ENCODE data around the gene PRKG1.
"Not testable (repeated sequence)": the region's sequence is repeated elsewhere in the genome, so short reads cannot be mapped to it uniquely, and the experiment has no call there.

PRKG1 gene

DNA sequence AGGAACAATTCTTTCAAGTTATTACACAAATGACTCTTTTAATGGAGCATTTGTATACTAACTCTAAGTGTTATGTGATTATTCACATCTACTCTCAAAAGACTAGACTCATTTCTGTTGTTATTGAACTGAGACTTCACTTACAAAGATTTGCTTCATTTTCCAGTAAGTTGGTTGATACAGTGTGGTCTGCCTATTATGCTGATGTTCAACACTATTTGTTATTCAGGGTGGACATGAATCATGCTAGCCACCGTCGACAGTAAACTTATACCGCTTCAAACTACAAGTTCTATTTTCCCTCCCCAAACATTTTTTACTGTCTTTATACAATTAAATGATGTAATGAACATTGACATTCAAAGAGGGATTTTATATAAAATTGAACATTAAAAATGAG is 84.5 kb downstream of the PRKG1 start:
- Histone ChIP-seq H3K4me1 (ENCODE audit: control insufficient read depth, insufficient read depth, low read length) (peaks cover 5% of the 10 kb centered on the region), H3K9ac (ENCODE audit: low read depth, low read length) (no peak overlapping the region)

DNA sequence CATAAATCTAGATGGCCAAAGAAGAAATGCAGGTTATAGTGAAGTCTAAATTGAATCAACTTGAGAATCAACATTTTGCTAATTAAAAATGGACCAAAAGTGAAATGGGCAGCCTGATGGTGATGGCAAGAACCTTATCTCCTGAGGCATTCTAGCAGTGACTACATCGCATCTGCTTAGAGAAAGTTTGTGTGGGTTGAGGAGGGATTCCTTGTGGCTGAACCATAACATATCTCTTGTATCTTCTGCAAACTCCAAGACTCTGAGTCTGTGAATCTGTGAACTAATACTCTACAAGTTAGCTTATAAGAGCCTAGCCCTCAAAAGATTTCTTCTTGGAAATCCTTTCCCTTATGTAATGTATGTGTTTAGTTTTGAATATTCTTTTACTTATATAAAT is 85.6 kb downstream of the PRKG1 start:
- Histone ChIP-seq H3K27me3 (ENCODE audit: control insufficient read depth, insufficient read depth, low read length) (no peaks in the 10 kb centered on the region), H3K9me3 (replicated peaks; ENCODE audit: low read length) (no peaks in the 10 kb centered on the region), H3K4me3 (ENCODE audit: low read length) (no peak overlapping the region), H3K4me1 (ENCODE audit: control insufficient read depth, insufficient read depth, low read length) (peaks cover 5% of the 10 kb centered on the region), H3K4me2 (ENCODE audit: low read length) (no peak overlapping the region), H3K36me3 (ENCODE audit: insufficient read depth, low read length) (no peaks in the 10 kb centered on the region), H3K9ac (ENCODE audit: low read depth, low read length) (no peak overlapping the region)

More for the DNA sequence above, 84.5 kb downstream of the PRKG1 start:
- Histone ChIP-seq H3K9me3 (replicated peaks; ENCODE audit: low read length) (no peaks in the 10 kb centered on the region), H3K36me3 (ENCODE audit: insufficient read depth, low read length) (no peaks in the 10 kb centered on the region), H3K27me3 (ENCODE audit: control insufficient read depth, insufficient read depth, low read length) (no peaks in the 10 kb centered on the region), H3K4me3 (ENCODE audit: low read length) (no peak overlapping the region), H3K4me2 (ENCODE audit: low read length) (no peak overlapping the region)

DNA sequence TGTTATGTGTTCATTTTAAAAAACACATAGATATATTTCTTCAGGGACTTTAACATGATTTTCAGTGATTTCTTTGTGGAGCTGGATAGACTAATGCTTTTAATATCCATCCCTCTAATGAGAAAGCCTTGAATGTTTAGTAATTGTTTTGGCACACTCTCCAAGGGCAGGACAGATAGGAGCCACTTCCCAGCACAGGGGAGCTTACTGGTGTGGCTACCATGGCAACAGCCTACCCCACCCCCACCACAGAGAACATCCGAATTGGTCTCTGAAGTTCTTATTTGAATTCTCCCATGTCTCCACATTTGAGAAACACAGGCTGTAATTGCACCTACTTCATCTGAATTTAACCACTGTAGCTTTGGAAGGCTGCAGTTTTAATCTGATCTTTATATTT is 87.7 kb downstream of the PRKG1 start:
- no peak overlapping the region for H3K4me2 ChIP-seq (ENCODE audit: low read length)
- no peaks in the 10 kb centered on the region for H3K27me3 ChIP-seq (ENCODE audit: control insufficient read depth, insufficient read depth, low read length)
- H3K4me1 ChIP-seq (ENCODE audit: control insufficient read depth, insufficient read depth, low read length): peaks cover 1% of the 10 kb centered on the region
- no peaks in the 10 kb centered on the region for H3K36me3 ChIP-seq (ENCODE audit: insufficient read depth, low read length)
- H3K4me3 ChIP-seq (ENCODE audit: low read length): no peak overlapping the region
- H3K9me3 ChIP-seq (replicated peaks; ENCODE audit: low read length): no peaks in the 10 kb centered on the region
- H3K9ac ChIP-seq (ENCODE audit: low read depth, low read length): no peak overlapping the region

DNA sequence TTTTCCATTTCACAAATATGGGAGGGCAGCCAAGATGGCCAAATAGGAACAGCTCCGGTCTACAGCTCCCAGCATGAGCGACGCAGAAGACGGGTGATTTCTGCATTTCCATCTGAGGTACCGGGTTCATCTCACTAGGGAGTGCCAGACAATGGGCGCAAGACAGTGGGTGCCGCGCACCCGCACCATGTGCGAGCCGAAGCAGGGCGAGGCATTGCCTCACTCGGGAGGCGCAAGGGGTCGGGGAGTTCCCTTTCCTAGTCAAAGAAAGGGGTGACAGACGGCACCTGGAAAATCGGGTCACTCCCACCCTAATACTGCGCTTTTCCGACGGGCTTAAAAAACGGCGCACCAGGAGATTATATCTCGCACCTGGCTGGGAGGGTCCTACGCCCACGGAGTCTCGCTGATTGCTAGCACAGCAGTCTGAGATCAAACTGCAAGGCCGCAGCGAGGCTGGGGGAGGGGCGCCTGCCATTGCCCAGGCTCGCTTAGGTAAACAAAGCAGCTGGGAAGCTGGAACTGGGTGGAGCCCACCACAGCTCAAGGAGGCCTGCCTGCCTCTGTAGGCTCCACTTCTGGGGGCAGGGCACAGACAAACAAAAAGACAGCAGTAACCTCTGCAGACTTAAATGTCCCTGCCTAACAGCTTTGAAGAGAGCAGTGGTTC is 89.2 kb downstream of the PRKG1 start:
- not testable (repeated sequence) for H3K9ac ChIP-seq (ENCODE audit: low read depth, low read length); H3K27me3 ChIP-seq (ENCODE audit: control insufficient read depth, insufficient read depth, low read length); H3K4me2 ChIP-seq (ENCODE audit: low read length); H3K4me1 ChIP-seq (ENCODE audit: control insufficient read depth, insufficient read depth, low read length); H3K36me3 ChIP-seq (ENCODE audit: insufficient read depth, low read length); H3K4me3 ChIP-seq (ENCODE audit: low read length); H3K9me3 ChIP-seq (replicated peaks; ENCODE audit: low read length)

DNA sequence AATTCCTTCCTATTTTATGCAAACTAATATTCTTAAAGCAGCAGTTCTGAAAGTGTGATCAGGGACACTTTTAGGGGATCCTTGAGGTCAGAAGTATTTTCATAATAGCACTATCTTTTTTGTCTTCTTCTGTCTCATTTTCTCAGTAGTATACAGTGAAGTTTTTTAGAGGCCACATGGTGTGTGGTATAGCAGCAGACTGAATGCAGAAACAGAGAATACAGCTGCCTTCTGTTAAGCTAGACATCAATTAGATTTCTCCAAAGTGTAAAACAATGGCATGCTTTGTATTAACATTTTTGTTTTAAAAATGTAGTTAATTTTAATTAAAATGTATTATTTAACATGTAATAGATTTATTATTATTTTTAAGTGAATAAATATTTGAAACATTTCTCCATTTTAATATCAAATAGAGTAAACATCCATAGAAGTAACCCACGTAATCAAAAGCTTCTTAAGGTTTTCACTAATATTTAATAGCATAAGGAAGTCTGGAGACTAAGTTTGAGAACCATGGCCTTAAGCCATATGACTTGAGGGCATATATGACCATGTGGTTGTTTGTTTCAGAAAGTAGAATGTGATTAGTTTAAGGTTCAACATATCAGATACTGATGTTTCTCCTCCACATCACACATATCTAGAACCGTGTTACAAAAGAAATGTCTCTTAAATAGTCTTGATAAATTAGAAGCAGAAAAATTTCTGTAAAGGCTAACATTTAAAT is 94.0 kb downstream of the PRKG1 start:
- peaks cover 20% of the 10 kb centered on the region for H3K4me1 ChIP-seq (ENCODE audit: control insufficient read depth, insufficient read depth, low read length)
- no peak overlapping the region for H3K4me3 ChIP-seq (ENCODE audit: low read length)
- H3K9me3 ChIP-seq (replicated peaks; ENCODE audit: low read length): no peaks in the 10 kb centered on the region
- H3K4me2 ChIP-seq (ENCODE audit: low read length): no peak overlapping the region
- no peaks in the 10 kb centered on the region for H3K36me3 ChIP-seq (ENCODE audit: insufficient read depth, low read length)
- H3K9ac ChIP-seq (ENCODE audit: low read depth, low read length): no peak overlapping the region
- no peaks in the 10 kb centered on the region for H3K27me3 ChIP-seq (ENCODE audit: control insufficient read depth, insufficient read depth, low read length)

DNA sequence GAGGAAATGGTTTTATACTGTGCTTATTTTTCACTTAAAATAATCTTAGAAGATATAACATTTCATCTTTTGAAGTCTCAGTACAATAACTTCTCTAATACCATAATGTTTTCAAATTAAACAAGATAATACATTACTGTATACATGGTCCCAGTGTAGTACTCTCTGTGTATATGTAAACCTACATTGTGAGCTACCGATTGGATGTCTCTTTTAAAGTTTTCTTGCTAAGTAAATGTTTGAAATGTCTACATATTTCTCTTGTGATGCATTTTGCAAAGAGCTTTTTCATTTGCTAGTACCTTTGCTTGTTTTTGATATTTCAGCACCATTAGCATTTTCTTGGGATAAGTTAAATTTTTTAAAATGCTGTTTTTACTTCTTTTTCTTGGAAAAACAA is 94.8 kb downstream of the PRKG1 start:
- Histone ChIP-seq H3K4me3 (ENCODE audit: low read length) (no peak overlapping the region), H3K4me1 (ENCODE audit: control insufficient read depth, insufficient read depth, low read length) (peaks cover 20% of the 10 kb centered on the region), H3K9me3 (replicated peaks; ENCODE audit: low read length) (no peaks in the 10 kb centered on the region), H3K4me2 (ENCODE audit: low read length) (no peak overlapping the region), H3K9ac (ENCODE audit: low read depth, low read length) (no peak overlapping the region), H3K36me3 (ENCODE audit: insufficient read depth, low read length) (no peaks in the 10 kb centered on the region), H3K27me3 (ENCODE audit: control insufficient read depth, insufficient read depth, low read length) (no peaks in the 10 kb centered on the region)

DNA sequence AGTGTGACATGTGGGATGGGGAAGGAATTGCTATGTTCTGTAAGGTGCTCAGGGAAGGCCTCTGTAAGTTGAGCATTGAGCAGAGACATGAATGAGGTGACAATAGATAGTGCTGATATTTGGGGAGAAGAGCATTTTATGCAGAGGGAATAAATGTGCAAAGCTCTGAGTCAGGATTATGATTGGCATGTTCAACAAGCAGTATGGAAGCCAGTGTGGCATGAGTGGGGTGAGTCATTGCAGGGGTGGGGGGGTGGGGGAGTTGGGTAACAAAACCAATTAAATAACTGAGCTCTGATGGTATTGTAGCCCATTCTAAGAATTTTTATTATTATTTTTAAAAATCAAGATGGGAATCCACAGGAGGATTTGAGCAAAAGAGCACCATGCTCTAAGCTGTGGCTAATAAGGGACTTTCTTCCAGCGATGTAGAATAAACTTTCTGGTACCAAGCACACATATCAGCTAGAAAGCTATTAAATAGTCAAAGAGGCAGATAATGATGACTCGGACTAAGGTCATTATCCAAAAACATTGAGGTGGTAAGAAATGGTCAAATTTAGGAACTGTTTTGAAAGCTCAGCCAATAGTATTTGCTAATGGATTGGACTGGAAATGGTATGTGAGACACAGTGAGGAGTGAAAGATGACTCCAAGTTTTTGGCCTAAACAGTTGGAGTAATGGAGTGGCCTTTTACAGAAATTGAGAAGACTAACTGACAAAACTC is 96.4 kb downstream of the PRKG1 start:
- no peaks in the 10 kb centered on the region for H3K9me3 ChIP-seq (replicated peaks; ENCODE audit: low read length)
- H3K4me1 ChIP-seq (ENCODE audit: control insufficient read depth, insufficient read depth, low read length): peaks cover 20% of the 10 kb centered on the region
- no peak overlapping the region for H3K4me2 ChIP-seq (ENCODE audit: low read length)
- H3K4me3 ChIP-seq (ENCODE audit: low read length): no peak overlapping the region
- H3K36me3 ChIP-seq (ENCODE audit: insufficient read depth, low read length): no peaks in the 10 kb centered on the region
- H3K27me3 ChIP-seq (ENCODE audit: control insufficient read depth, insufficient read depth, low read length): no peaks in the 10 kb centered on the region
- no peak overlapping the region for H3K9ac ChIP-seq (ENCODE audit: low read depth, low read length)

DNA sequence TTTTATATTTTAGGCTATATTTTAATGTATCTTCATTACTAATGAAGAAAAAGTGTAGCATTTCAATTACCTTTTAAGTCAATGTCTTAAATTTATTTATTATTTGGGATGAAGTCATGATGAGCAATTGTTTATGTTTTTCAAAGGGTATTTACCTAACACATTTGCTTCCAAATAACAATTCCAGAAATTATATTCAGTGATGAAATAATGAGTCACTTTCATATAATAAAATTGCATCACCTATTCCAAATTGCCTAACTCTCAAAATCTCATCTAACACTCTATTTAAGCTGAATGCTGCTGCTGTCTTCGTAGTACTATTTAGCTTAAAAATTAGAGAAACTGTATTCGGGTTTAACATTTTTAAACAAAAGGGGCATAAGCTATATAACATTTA is 97.7 kb downstream of the PRKG1 start:
- H3K4me3 ChIP-seq (ENCODE audit: low read length): no peak overlapping the region
- no peaks in the 10 kb centered on the region for H3K36me3 ChIP-seq (ENCODE audit: insufficient read depth, low read length)
- no peak overlapping the region for H3K4me2 ChIP-seq (ENCODE audit: low read length)
- no peak overlapping the region for H3K9ac ChIP-seq (ENCODE audit: low read depth, low read length)
- H3K27me3 ChIP-seq (ENCODE audit: control insufficient read depth, insufficient read depth, low read length): no peaks in the 10 kb centered on the region
- H3K4me1 ChIP-seq (ENCODE audit: control insufficient read depth, insufficient read depth, low read length): peaks cover 25% of the 10 kb centered on the region
- no peaks in the 10 kb centered on the region for H3K9me3 ChIP-seq (replicated peaks; ENCODE audit: low read length)

DNA sequence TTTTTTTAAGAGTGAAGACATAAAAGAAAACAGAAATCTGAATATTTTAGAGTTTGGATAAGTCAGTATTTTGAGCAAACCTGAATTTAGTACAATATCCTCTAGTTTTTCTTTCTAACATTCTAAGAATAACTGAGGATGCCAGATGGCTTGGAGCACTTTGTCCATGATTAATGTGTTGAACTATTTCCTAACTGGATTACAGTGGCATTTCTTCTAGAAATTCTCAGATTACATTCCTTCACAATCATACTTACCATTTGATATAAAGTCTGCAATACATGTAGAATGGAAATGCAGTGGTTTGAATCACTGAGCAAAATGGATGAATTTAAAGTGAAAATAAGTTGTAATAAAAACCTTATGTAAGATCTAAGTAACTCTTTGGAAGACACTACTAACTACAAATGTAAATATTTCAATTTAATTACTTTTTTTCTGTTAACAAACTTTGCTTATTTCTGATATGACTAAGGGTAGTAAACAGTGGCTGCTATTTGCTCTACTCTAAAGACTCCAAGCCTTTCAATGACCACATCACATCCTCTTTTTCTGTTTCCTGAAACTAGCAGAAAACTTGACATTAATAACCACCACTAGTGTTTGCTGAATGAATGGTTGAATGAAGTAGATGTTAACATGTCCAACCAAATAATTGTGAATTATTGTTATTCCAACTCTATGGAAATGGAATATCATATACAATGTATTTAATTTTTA is 102.8 kb downstream of the PRKG1 start:
- Histone ChIP-seq H3K9ac (ENCODE audit: low read depth, low read length) (no peak overlapping the region), H3K9me3 (replicated peaks; ENCODE audit: low read length) (no peaks in the 10 kb centered on the region), H3K4me2 (ENCODE audit: low read length) (no peak overlapping the region), H3K4me1 (ENCODE audit: control insufficient read depth, insufficient read depth, low read length) (peaks cover 10% of the 10 kb centered on the region), H3K36me3 (ENCODE audit: insufficient read depth, low read length) (no peaks in the 10 kb centered on the region), H3K4me3 (ENCODE audit: low read length) (no peak overlapping the region), H3K27me3 (ENCODE audit: control insufficient read depth, insufficient read depth, low read length) (no peaks in the 10 kb centered on the region)

DNA sequence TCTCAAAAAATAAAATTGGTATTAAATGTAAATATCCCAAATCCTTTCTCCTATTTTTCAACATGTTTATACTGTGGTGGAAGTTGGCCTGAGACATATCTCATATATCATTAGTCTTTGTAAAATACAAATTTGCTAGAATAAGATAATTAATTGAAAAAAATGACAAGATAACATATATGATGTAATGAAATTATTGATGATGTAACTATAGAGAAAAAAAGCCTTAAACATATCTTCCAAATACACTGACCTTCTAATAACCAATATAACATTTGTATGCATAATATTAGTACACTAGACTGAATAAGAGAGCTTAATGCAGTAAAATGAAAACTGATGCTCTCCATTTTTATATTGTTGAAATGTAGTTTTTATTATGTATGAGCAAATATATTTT is 104.3 kb downstream of the PRKG1 start:
- Histone ChIP-seq H3K4me3 (ENCODE audit: low read length) (no peak overlapping the region), H3K4me1 (ENCODE audit: control insufficient read depth, insufficient read depth, low read length) (peaks cover 10% of the 10 kb centered on the region), H3K27me3 (ENCODE audit: control insufficient read depth, insufficient read depth, low read length) (no peaks in the 10 kb centered on the region), H3K9me3 (replicated peaks; ENCODE audit: low read length) (no peaks in the 10 kb centered on the region), H3K36me3 (ENCODE audit: insufficient read depth, low read length) (no peaks in the 10 kb centered on the region), H3K4me2 (ENCODE audit: low read length) (no peak overlapping the region), H3K9ac (ENCODE audit: low read depth, low read length) (no peak overlapping the region)

DNA sequence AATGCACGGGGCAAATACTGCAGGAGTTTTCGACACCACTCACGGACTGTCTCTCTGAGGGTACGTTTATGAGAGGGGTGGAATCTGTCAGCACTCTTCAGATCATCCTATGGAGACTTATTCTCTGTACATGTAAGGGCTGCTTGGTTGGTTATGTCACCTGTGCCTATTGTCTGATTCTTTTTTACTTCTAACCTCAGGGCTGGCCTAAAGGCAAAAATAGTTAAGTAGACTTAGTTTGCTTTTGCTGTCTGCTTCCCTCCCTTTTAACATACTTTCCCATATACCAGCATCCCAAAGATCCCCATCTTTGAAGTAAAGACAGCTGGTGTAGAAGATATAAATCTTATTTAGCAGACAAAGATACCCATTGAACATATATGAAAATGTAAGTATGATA is 105.9 kb downstream of the PRKG1 start:
- Histone ChIP-seq H3K9me3 (replicated peaks; ENCODE audit: low read length) (no peaks in the 10 kb centered on the region), H3K9ac (ENCODE audit: low read depth, low read length) (no peak overlapping the region), H3K4me2 (ENCODE audit: low read length) (no peak overlapping the region), H3K36me3 (ENCODE audit: insufficient read depth, low read length) (no peaks in the 10 kb centered on the region), H3K4me3 (ENCODE audit: low read length) (no peak overlapping the region), H3K4me1 (ENCODE audit: control insufficient read depth, insufficient read depth, low read length) (peaks cover 10% of the 10 kb centered on the region), H3K27me3 (ENCODE audit: control insufficient read depth, insufficient read depth, low read length) (no peaks in the 10 kb centered on the region)

All from skeletal muscle satellite cell (primary cell).